Natural killer cell treated with Interleukin-12 subunit alpha and Interleukin-12 subunit beta and Interleukin-15 and Interleukin-18, amount 100 ng/mL, for 72 hours (primary cell): ENCODE results near the gene ZNF491. TPM values are rescaled to one million over a fixed set of nuclear protein-coding genes. Genes with fewer than 3 reads are reported as not detected.

ENCODE experiments used
- total RNA-seq, 2 donors: library from RNA; stranded (reverse); gene quantifications; one replicate each; pipeline ENCODE4 v1.2.3, GENCODE V29; 2022

ZNF491 gene
- total RNA-seq, 2 donors from 2014 or later: 1.7 to 1.8 TPM

Other genes with a start within 250 kb of the ZNF491 start
- gene ELOF1, start 239.3 kb upstream of the ZNF491 start, total RNA-seq: 10 to 100 TPM; 58.3 to 95.1 TPM
- gene ACP5, start 220.9 kb upstream of the ZNF491 start, total RNA-seq: 1 to 10 TPM; 3.0 to 3.5 TPM
- gene ZNF627, start 201.0 kb upstream of the ZNF491 start, total RNA-seq: 1 to 10 TPM; 5.1 to 6.8 TPM
- 1 to 10 TPM; 2.8 to 3.2 TPM for gene ZNF823, start 59.6 kb upstream of the ZNF491 start, total RNA-seq
- gene ZNF441, start 31.5 kb upstream of the ZNF491 start, total RNA-seq: 10 to 100 TPM in 1 of 2 donors, 1 to 10 TPM in 1; 6.6 to 11.9 TPM
- 10 to 100 TPM; 16.7 to 20.1 TPM for gene ZNF440, start 15.8 kb downstream of the ZNF491 start, total RNA-seq
- gene ZNF439, start 50.2 kb downstream of the ZNF491 start, total RNA-seq: 10 to 100 TPM in 1 of 2 donors, 1 to 10 TPM in 1; 9.5 to 13.9 TPM
- 1 to 10 TPM; 3.0 to 3.5 TPM for gene ZNF69, start 89.3 kb downstream of the ZNF491 start, total RNA-seq
- gene ZNF700, start 126.6 kb downstream of the ZNF491 start, total RNA-seq: 10 to 100 TPM; 21.6 to 35.0 TPM
- 1 to 10 TPM; 2.9 to 4.0 TPM for gene ZNF763, start 166.5 kb downstream of the ZNF491 start, total RNA-seq
- gene ZNF433, start 237.2 kb downstream of the ZNF491 start, total RNA-seq: 1 to 10 TPM; 3.7 TPM